Skin of body (tissue), 2 donors: Measurements from ENCODE around the gene ZNF638. TPM values are rescaled to one million over a fixed set of nuclear protein-coding genes. Genes with fewer than 3 reads are reported as not detected.
"Not testable (repeated sequence)": the region's sequence is repeated elsewhere in the genome, so short reads cannot be mapped to it uniquely, and the experiment has no call there.

Experiments
- DNase-seq: peaks from one replicate; lab custom pipeline; 2025; lab: John Stamatoyannopoulos, UW
- total RNA-seq: library from RNA; depleted of rRNA; stranded (reverse); fragments of >200 nt; gene quantifications from one replicate; pipeline ENCODE4 v1.2.3, GENCODE V29; 2014

Gene ZNF638
- total RNA-seq, 1 donor from 2014 or later, result 257 TPM

GRCh38 chr2:71393216-71393615, 61.6 kb downstream of the ZNF638 start:
- no peak for DNase-seq

GRCh38 chr2:71395471-71395870, 63.9 kb downstream of the ZNF638 start:
- no peak for DNase-seq

DNA sequence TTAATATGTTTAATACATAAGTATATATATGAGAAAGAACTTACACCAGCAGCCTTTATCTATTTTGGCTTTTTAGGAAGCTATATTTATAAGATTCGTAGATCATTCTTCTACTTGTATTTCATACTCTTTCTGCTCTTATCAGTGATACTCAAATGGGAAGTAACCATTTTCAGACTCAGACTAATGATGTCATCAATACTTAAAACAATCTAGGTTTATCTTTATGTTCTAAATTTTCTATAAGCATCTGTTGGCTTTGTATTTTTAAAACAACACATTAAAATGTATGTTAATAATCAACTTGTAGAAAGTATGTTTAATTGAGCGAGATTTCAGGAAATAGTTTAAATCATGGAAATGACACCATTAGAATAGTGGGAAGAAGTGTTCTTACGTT, 70.8 kb downstream of the ZNF638 start:
- no peak for DNase-seq

DNA sequence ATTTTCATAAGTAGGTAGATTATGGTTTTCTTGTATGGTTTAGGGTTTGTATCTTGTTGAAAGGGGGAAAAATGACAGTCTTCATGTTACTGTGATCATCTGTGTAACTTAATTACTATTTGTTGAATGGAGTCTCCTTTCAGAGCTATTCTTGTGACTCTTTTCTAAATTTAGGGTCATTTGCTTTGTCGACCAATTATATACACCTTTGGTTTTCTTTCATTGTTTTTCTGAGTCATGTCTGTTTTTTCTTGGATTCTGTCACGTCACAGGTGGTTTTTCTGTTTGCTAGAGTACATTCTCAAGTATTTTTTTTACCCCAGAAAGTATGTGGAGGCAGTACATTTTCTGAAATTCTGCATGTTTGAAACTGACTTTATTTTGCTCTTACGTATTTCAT, 78.0 kb downstream of the ZNF638 start:
- DNase-seq, result no peak

DNA sequence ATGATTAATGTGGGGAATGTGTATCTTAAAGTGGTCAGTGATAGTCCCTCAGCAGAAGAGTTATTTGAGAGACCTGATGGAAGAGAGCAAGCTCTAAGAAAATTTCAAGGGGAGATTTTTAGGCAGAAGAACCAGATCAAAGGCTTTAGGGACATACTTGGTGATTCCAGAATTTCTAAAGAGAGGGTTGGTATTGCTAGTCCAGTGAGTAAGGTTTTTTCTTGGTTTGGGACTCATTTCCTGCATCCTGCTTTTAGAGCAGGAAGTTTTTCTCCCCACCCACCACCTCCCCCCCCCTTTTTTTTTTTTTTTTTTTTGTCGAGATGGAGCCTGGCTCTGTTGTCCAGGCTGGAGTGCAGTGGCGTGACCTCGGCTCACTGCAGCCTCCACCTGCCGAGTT, 79.1 kb downstream of the ZNF638 start:
- DNase-seq, result no peak

- not testable (repeated sequence) for DNase-seq
Observed at GRCh38 chr2:71416866-71417265, 85.3 kb downstream of the ZNF638 start.

- no peak for DNase-seq
Observed at GRCh38 chr2:71417300-71418202, 86.0 kb downstream of the ZNF638 start.

DNA sequence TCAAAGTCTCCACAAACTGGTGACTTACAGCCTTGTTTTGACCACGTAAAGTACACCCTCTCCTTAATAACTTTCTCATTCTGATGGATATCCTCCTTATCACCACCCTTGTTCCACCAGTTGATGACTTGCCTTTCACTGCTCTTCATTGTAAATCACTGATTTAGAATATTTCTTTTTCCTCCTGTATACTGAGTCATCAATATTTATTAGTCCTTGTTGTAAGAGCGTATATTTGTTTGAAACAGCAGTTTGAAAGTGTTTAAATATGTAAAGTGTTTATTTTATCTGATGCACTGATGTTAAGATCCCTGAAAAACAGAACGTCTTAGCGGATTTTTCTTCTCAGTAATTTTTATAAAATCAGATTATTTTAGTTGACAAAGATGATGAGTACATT, 87.6 kb downstream of the ZNF638 start:
- no peak for DNase-seq

- no peak for DNase-seq
Observed at GRCh38 chr2:71419976-71420375, 88.4 kb downstream of the ZNF638 start.

DNA sequence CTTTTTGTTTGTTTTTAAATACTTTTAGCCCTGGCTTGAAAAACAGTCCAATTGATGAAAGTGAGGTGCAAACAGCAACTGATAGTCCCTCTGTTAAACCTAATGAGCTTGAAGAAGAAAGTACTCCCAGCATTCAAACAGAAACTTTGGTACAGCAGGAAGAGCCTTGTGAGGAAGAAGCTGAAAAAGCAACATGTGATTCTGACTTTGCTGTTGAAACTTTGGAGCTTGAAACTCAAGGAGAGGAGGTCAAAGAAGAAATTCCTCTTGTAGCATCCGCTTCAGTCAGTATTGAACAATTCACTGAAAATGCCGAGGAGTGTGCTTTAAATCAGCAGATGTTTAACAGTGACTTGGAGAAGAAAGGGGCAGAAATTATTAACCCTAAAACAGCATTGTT, 91.2 kb downstream of the ZNF638 start:
- DNase-seq, result no peak

DNA sequence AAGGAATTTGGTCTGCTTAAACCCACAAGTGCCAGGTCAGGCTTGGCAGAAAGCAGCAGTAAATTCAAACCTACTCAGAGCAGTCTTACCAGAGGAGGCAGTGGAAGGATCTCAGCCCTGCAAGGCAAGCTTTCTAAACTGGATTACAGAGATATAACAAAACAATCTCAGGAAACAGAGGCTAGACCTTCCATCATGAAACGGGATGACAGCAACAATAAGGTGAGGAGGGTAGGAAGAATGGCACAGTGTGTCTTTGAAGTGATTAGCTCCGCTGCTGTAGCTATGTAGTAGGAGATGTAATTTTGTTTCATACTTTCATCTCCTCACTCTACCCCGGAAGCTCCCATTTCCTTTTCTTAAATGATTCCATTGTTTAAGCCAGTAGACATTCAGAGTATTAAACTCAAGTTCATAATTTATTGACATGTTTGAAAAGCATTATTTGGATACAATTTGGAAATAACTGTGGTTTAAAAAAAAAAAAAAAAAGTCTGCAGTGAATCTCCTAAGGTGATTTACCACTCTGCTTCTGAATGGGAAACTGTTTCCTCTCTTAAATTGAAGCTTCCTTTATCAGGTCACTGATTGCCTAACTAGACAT, 92.3 kb downstream of the ZNF638 start:
- no peak for DNase-seq

DNA sequence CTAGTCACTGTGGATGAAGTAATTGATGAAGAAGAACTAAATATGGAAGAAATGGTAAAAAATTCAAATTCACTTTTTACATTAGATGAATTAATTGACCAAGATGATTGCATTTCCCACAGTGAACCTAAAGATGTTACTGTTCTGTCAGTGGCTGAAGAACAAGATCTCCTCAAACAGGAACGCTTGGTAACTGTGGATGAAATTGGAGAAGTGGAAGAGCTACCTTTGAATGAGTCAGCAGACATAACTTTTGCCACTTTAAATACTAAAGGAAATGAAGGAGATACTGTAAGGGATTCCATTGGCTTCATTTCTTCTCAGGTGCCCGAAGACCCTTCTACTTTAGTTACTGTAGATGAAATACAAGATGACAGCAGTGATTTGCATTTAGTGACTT, 95.1 kb downstream of the ZNF638 start:
- DNase-seq, result no peak

DNA sequence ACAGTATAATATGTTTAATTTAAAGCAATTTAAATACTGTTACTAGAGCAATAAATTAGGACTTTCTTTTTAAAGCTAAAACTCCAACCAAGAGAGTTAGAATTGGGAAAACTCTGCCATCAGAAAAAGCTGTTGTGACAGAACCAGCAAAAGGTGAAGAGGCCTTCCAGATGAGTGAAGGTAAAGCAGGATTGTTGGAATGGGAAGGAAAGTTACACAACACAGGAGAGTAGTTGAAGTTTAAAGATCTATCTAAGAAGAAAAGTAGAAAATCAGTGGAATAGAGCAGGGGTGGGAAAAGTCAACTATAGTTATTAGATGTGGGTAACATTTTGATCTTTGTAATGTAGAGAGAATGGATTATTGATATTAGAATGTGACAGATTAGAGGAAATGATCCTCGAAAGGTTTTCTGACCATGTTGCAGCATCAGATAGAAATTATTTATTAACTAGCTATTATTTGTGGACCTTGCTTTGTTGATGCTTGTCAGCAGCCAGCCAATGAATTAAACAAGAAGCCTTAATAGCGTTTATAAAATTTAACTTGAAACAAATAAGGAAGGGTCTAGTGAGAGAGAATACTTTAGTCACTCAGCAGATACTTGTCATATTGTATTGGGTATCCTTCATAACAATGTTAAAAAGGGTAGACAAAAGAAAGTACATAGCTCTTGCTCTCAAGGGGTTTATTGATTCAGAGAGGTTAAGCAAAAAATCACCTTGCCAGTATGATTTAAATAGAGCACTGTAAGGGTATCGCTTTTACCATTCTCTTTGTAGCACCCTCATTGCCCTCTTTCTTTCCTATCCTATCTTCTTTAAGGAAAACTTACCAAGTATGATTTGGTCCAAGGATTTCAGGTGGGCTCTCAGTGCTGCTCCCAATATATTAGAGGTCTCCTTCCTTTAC, 97.1 kb downstream of the ZNF638 start:
- DNase-seq, result no peak

DNA sequence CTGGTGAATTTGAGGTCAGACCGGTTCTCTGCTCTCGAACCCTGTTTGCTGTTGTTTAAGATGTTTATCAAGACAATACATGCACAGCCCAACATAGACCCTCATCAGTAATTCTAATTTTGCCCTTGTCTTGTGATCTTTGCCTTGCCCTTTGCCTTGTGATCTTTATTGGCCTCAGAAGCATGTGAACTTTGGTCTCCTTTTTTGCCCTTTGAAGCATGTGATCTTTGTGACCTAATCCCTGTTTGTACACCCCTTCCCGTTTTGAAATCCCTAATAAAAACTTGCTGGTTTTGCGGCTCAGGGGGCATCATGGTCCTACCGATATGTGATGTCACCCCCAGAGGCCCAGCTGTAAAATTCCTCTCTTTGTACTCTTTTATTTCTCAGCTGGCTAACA, 113.6 kb downstream of the ZNF638 start:
- DNase-seq, result not testable (repeated sequence)

DNA sequence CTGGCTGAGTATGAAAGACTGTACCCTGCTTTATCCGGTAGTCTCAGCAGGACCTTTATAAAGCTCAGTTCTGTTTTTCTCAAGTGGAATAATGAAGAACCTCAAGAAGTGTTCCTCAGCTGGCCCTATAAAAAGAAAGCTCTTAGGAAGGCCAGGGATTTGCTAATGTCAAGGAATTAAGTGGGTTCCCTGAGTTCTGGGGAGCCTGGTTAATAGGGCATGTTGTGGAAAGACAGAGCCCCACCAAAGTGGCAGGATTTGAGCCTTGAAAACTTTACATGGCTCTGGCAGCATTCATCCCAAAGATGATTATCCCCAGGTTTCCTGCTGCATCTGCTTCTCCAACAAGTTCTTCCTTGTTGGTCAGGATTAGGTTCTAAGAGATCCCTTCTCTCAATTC, 114.9 kb downstream of the ZNF638 start:
- no peak for DNase-seq

DNA sequence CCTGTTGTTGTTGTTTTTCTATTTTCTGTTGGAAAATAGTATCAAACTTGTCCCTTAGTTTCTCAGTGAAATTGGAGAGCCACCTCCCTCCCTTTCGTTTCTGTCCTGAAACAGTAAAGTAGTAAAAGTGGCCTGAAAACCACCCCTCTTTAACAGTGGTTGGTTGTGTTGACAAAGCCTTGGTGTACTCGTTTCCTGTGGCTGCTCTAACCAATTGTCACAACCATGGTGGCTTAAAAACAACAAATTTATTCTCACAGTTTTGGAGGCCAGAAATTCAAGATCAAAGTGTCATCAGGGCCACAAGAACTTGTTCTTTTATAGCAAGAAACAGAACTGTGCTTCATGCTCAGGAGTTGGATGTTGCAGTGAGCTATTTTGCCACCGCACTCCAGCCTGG, 117.8 kb downstream of the ZNF638 start:
- no peak for DNase-seq

- DNase-seq, result no peak
Observed at GRCh38 chr2:71451705-71452104, 120.1 kb downstream of the ZNF638 start.

DNA sequence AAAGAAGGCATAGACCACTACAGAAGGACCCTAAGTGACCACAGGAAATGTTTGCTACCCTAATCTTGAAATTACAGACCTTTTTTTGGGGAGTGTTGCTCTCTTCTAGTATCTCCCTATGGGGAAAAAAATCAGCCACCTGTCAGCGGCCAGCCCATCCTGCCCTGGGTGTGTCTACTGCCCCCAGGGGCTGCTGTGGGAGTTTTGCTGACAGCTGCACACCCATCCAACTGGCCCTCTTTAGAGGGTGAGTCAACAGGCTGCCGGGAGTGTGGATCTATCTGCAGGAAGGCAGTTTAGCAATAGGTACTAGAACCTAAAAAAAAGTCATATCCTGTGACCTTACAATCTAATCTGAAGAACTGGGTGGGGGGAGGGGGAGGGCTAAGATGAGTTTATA, 121.0 kb downstream of the ZNF638 start:
- DNase-seq, result no peak

- DNase-seq, result no peak
Observed at GRCh38 chr2:71453404-71454220, 122.0 kb downstream of the ZNF638 start, which contains the start of gene DYSF. DYSF (plus strand) TSS chr2:71453561.

GRCh38 chr2:71454221-71455010, 122.8 kb downstream of the ZNF638 start:
- no peak for DNase-seq
